CD4-positive, alpha-beta T cell treated with Interleukin-4 for 1 hour (primary cell): ENCODE results near the gene PRTFDC1.
A peak's percentile ranks its signal among the peaks of the same experiment; 100 is the strongest.
"Not testable (repeated sequence)": the region's sequence is repeated elsewhere in the genome, so short reads cannot be mapped to it uniquely, and the experiment has no call there.

Source experiments
- DNase-seq, 2 donors: peaks; one replicate each; pipeline ENCODE4 v3.0.0-alpha.2; 2020 to 2022

Gene PRTFDC1

GRCh38 chr10:24929056-24929544 is 23.3 kb downstream of the PRTFDC1 start:
- DNase-seq: no peak

GRCh38 chr10:24928163-24928562 is 24.2 kb downstream of the PRTFDC1 start:
- no peak for DNase-seq

GRCh38 chr10:24926557-24926956 is 25.8 kb downstream of the PRTFDC1 start:
- no peak for DNase-seq

- DNase-seq: no peak
These were observed 26.6 kb downstream of the PRTFDC1 start for GRCh38 chr10:24925799-24926198.

- not testable (repeated sequence) for DNase-seq
These were observed 27.9 kb downstream of the PRTFDC1 start for GRCh38 chr10:24924483-24924882.

GRCh38 chr10:24922222-24922868 is 30.1 kb downstream of the PRTFDC1 start:
- not testable (repeated sequence) for DNase-seq

GRCh38 chr10:24920907-24921881 is 31.2 kb downstream of the PRTFDC1 start:
- DNase-seq: peak; percentile 7 to 41

- DNase-seq: not testable (repeated sequence)
These were observed 32.2 kb downstream of the PRTFDC1 start for GRCh38 chr10:24920192-24920591.

GRCh38 chr10:24919629-24920028 is 32.8 kb downstream of the PRTFDC1 start:
- not testable (repeated sequence) for DNase-seq

- DNase-seq: no peak
These were observed 34.4 kb downstream of the PRTFDC1 start for GRCh38 chr10:24917979-24918378.

GRCh38 chr10:24917493-24917892 is 34.9 kb downstream of the PRTFDC1 start:
- no peak for DNase-seq

- DNase-seq: no peak
These were observed 36.0 kb downstream of the PRTFDC1 start for GRCh38 chr10:24916365-24916764.

- DNase-seq: no peak
These were observed 37.1 kb downstream of the PRTFDC1 start for GRCh38 chr10:24915304-24915703.

- no peak for DNase-seq
These were observed 38.3 kb downstream of the PRTFDC1 start for GRCh38 chr10:24914148-24914547.

- DNase-seq: peak in 1 of 2 donors; percentile 22
These were observed 40.2 kb downstream of the PRTFDC1 start for GRCh38 chr10:24912215-24912614.

- no peak for DNase-seq
These were observed 41.4 kb downstream of the PRTFDC1 start for GRCh38 chr10:24911029-24911428.

- DNase-seq: no peak
These were observed 41.8 kb downstream of the PRTFDC1 start for GRCh38 chr10:24910574-24910973.

- DNase-seq: no peak
These were observed 43.5 kb downstream of the PRTFDC1 start for GRCh38 chr10:24908793-24909423.

- DNase-seq: no peak
These were observed 44.5 kb downstream of the PRTFDC1 start for GRCh38 chr10:24907956-24908355.

- no peak for DNase-seq
These were observed 46.0 kb downstream of the PRTFDC1 start for GRCh38 chr10:24906372-24906771.

- no peak for DNase-seq
These were observed 47.6 kb downstream of the PRTFDC1 start for GRCh38 chr10:24904824-24905223.

GRCh38 chr10:24902400-24902728 is 50.0 kb downstream of the PRTFDC1 start:
- DNase-seq: no peak

- DNase-seq: no peak
These were observed 50.6 kb downstream of the PRTFDC1 start for GRCh38 chr10:24901686-24902399.
